Vagina (tissue), 2 donors: Measurements from ENCODE around the gene KANK4.

Source experiments
- POLR2A ChIP-seq, 2 donors: fragments of 450-650 bp; IDR thresholded peaks; one replicate each; pipeline ENCODE4 v1.6.1; 2017; ENCODE audit warnings: antibody characterized with exemption in 2 of 2, mild to moderate bottlenecking in 2 of 2, moderate library complexity in 2 of 2
- TF ChIP-seq, protein P1 (sequence below), 3 experiments: fragments of 450-650 bp in 2 of 3; fragments of 200-600 bp in 1 of 3; sonication (generic) in 1 of 3; IDR thresholded peaks; one replicate each; pipeline ENCODE4 v1.5.1; 2017 to 2019; ENCODE audit warnings: antibody characterized with exemption in 3 of 3, mild to moderate bottlenecking in 2 of 3, moderate library complexity in 2 of 3

GRCh38 chr1:62280960-62281465 lies 38.2 kb downstream of the KANK4 start:
- TF ChIP-seq, protein P1, sequence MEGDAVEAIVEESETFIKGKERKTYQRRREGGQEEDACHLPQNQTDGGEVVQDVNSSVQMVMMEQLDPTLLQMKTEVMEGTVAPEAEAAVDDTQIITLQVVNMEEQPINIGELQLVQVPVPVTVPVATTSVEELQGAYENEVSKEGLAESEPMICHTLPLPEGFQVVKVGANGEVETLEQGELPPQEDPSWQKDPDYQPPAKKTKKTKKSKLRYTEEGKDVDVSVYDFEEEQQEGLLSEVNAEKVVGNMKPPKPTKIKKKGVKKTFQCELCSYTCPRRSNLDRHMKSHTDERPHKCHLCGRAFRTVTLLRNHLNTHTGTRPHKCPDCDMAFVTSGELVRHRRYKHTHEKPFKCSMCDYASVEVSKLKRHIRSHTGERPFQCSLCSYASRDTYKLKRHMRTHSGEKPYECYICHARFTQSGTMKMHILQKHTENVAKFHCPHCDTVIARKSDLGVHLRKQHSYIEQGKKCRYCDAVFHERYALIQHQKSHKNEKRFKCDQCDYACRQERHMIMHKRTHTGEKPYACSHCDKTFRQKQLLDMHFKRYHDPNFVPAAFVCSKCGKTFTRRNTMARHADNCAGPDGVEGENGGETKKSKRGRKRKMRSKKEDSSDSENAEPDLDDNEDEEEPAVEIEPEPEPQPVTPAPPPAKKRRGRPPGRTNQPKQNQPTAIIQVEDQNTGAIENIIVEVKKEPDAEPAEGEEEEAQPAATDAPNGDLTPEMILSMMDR (IDR thresholded peaks at IDR 0.05), result no peak
- no peak for TF ChIP-seq POLR2A (IDR thresholded peaks at IDR 0.05)
